GM19467 (cell line): ENCODE results near the gene PRR18.

ENCODE experiments used
- ATAC-seq: cut with Tn5 transposase; IDR thresholded peaks from one replicate; pipeline ENCODE4 v1.9.1; 2021; ENCODE audit warnings: mild to moderate bottlenecking, moderate library complexity; ENCODE audit not compliant: unreplicated experiment

Gene PRR18

GRCh38 chr6:166334878-166335277, 26.7 kb upstream of the PRR18 start:
- ATAC-seq = no peak

- peak; percentile 65 for ATAC-seq
Observed at GRCh38 chr6:166333172-166333995, 25.2 kb upstream of the PRR18 start.

DNA sequence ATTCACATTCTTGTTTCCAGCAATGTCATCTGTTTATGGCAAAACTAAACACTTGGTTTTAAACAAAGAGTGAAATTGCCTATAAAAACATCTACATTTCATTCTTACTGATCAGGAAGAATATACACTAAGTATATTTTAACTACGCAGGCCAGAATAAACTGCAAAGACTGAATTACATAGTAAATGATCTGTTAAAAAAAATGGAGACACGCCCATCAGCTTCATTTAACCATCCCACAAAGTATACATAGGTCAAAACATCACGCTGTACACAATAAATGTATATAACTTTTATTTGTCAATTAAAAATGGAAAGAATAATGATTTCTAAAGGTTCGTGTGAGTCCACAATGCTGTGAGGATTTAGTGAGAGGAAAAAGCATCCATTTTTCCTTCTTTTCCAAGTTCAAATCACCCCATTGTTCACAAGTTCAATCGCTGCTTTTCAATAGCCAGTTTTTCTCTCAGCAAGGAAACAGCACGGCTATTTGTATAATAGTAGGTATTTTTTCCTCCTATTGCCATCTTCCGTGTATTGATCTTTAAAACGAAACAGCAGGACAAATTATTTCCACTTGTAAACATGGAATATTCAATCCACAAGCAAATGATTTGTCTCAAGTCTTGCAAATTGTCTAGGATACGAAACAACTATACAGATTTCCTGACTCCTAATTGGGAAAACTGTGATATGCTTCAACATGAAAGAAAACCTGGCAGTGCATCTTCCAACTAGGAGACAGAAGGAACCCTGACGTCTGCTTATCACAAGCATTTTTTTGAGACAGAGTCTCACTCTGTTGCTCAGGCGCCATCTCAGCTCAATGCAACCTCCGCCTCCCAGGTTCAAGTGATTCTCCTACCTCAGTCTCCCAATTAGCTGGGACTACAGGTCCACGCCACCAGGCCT, 23.6 kb upstream of the PRR18 start:
- ATAC-seq = no peak

DNA sequence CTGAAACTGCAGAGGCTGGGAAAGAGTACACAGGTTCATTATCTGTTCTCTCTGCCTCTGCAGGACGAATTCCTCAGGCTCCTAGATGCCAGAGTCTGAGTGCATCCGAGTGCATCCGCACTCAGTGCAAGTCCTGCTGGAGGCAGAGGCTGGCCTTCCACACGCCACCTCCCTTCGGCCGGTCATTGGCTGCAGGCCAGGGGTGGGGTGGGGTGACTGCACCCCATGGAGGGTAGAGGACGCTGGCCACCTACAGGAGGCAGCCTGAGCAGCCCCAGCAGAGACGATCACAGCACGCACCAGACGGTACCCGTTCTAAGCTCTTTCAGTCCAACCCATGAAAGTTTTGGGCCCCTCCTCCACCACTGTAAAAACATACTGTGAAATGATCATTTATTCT, 22.4 kb upstream of the PRR18 start:
- ATAC-seq = no peak

GRCh38 chr6:166325383-166326042, 17.3 kb upstream of the PRR18 start:
- ATAC-seq = peak; percentile 85

GRCh38 chr6:166323395-166323794, 15.2 kb upstream of the PRR18 start:
- ATAC-seq = no peak

- ATAC-seq = no peak
Observed at GRCh38 chr6:166318649-166319600, 10.7 kb upstream of the PRR18 start.

GRCh38 chr6:166318227-166318626, 10.0 kb upstream of the PRR18 start:
- no peak for ATAC-seq

DNA sequence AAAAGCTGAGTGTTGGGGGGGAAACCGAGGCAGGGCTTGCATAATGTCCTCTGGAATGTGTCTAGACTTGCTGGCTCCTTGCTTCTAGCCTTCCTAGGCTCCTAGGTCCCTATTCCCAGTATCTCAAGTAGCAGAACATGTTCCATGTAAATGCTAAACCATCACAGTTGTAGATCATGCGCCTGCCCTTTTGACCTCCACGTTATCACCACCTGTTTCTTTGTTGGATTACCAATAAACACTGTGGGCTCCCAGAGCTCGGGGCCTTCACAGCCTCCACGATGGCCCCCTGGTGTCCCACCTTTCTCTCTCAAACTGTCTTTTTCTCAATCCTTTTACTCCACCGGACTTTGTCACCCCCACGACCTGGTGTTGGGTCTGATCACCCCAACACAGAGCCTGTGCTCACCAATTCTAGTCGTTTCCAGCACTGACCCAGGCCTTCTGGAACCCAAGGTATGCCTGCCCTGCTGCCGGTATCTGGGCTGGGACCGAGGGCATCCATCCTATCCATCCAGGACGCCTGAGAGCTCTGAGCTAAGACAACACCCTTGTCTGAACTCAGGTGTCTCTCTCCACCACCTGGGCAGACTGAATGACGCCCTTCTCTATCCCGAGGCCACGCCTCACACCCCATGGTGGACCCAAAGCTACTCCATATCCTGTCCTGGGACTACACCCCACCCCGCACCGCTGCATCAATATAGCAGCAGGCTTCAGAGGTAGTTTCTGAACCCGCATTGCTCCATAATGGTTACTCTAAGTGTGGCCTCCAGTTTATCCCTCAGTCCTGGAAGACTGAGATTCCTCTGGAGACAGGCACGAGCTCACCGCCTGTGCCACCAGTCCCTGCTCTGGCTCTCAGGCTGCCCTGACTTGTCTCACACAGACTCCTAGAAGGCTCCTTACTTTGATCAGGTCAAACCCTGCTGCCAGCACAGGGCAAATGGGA, 9.3 kb upstream of the PRR18 start:
- ATAC-seq = no peak

DNA sequence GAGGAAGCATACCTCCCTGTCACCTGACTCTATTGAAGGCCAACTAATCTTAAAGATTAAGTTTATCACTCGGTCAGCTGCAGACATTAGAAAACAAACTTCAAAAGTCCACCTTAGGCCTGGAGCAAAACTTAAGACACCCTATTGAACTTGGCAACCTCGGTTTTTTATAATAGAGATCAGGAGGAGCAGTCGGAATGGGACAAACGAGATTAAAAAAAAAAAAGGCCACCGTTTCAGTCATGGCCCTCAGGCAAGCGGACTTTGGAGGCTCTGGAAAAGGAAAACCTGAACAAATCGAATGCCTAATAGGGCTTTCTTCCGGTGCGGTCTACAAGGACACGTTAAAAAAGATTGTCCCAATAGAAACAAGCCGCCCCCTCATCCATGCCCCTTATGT, 7.2 kb upstream of the PRR18 start:
- ATAC-seq = no peak

DNA sequence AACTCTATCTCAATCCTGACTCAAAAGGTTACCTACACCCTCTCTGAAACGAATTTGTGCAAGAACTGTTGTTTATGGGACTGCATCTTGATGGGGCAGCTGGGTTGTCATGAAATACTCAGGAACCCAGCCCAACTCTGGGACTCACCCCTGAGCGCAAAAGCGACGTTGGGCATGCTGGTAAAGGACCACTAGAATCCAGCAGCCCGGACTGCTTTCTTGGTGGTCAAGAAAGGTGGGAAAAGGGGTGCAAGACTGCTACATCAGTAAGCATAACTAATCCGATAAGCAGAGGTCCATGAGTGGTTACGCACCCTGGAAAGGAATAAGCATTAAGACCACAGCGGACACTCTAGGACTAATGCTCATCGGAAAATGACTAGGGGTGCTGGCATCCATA, 6.3 kb upstream of the PRR18 start:
- ATAC-seq = no peak

DNA sequence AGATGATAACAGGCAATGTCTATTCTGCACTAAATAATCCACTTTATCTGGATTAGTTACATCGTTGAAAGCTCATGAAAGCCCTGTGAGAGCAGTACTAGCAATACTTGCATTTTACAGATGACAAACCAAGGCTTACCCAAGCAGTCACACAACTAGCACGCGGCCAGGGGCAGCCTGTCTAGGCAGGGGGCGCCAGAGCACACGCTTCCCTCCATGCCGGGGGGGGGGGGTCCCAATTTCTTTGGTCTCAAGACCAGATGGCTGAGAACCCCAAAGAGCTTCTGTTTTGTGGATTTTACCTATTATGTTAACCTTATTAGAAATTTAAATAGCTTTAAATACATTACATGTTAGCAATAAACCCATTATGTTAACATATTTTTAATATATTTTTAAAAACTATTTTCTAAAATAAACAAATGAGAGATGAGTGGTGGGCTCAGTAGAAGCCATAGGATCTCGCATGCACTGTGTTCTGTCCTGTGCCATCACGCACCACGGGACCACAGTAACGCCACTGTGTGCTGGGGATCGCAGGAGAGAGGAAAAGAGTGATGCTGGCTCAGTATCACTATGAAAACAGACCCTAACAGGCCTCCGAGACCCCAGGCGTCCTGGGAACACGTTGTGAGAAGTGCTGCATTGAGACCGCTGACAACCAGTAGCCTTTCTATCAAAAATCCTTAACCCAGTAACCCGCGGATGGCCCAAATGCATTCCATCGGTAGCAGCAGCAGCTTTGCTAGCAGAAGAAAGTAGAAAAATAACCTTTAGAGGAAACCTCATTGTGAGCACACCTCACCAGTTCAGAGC, 5.3 kb upstream of the PRR18 start:
- ATAC-seq = peak; percentile 53

GRCh38 chr6:166312832-166313231, 4.6 kb upstream of the PRR18 start:
- no peak for ATAC-seq

DNA sequence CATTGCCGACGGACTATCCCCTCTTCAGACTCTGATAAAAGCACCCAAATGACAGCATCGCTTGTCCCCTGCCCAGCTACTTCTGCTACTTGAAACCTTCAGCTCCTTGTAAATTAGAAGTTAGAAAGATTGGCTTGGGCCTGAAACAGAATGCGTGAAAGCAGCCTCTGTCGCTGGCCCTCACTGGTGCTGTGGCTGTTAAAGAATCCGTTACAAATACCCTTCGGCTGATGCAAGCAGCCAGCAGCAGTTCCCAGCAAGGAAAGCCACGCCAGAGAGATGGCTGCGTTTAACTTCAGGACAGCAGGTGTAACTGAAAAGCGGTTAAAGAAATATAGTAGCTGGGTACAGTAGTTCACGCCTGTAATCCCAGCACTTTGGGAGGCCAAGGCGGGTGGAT, 2.4 kb upstream of the PRR18 start:
- no peak for ATAC-seq

- ATAC-seq = no peak
Observed at GRCh38 chr6:166309977-166310376, 1.8 kb upstream of the PRR18 start.

DNA sequence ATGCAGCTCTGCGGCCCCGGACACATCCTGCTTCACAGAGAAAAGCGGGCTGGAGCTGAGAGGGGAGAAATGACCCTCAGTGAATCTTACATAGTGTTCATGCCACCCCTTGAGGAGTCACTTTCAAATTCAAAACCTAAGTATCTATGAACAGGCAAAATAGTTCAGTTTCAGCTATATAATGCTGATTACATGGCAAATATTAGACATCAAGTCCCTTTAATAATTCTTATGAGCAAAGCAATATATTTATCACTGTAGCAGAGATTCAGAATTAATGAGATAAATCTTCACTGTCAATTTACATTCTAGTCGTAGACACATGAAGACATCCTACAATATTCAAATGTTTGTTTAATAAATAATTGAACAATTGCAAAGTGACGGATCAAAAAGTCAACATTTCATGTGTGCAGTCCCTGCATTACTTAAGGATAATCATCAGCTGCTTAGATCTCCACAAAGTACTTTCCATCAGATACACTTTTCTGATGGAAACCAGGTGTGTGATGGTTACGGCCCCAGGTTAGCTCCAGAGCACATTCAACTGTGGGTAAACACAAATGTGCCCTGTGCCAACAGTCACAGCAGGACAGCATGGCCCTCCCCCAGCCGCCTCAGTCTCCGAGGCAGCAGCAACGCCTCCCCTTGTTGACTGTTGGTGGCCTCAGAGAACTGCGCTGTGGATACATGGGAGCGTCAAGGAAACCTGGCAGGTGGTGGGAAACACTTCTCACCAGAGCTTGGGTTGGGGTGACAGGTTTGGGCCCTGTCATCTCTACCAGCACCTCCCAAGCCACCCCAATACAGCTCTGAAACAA, 787 bp upstream of the PRR18 start:
- no peak for ATAC-seq
